SK-N-SH treated with all-trans-retinoic acid at 6 μM for 48 hours (cell line): ENCODE results near the gene LOXL4.

Experiments used
- ATAC-seq: fragments of 200-7000 bp; cut with Tn5 transposase; 3 replicates; pipeline ENCODE4 v1.9.1; 2020; ENCODE audit warnings: mild to moderate bottlenecking, moderate library complexity
- ARNTL ChIP-seq: fragments of 450-650 bp; formaldehyde crosslinking; IDR thresholded peaks from 2 replicates; pipeline ENCODE4 v1.5.0; 2020; ENCODE audit warnings: low read depth, mild to moderate bottlenecking, moderate library complexity, borderline replicate concordance
- BACH2 ChIP-seq: fragments of 250-450 bp; sonication (Bioruptor Pico); IDR thresholded peaks from 2 replicates; pipeline ENCODE4 v1.9.0; 2021; ENCODE audit warnings: mild to moderate bottlenecking, borderline replicate concordance
- CREB5 ChIP-seq: fragments of 250-450 bp; sonication (Bioruptor Pico); IDR thresholded peaks from 2 replicates; pipeline ENCODE4 v1.5.1; 2020; ENCODE audit warnings: low read depth, mild to moderate bottlenecking, moderate library complexity
- CSDC2 ChIP-seq: fragments of 250-450 bp; sonication (Bioruptor Pico); IDR thresholded peaks from 2 replicates; pipeline ENCODE4 v1.5.0; 2020; ENCODE audit warnings: mild to moderate bottlenecking, moderate library complexity
- CSRNP3 ChIP-seq: fragments of 250-450 bp; sonication (Bioruptor Pico); IDR thresholded peaks from 2 replicates; pipeline ENCODE4 v1.5.1; 2021; ENCODE audit warnings: mild to moderate bottlenecking, moderate library complexity
- ESRRG ChIP-seq: fragments of 250-450 bp; sonication (Bioruptor Pico); IDR thresholded peaks from 2 replicates; pipeline ENCODE4 v1.6.1; 2021; ENCODE audit warnings: mild to moderate bottlenecking
- GLIS3 ChIP-seq: fragments of 250-450 bp; sonication (Bioruptor Pico); IDR thresholded peaks from 2 replicates; pipeline ENCODE4 v1.5.0; 2020; ENCODE audit warnings: mild to moderate bottlenecking, moderate library complexity
- ISL1 ChIP-seq: fragments of 250-450 bp; sonication (Bioruptor Pico); IDR thresholded peaks from 2 replicates; pipeline ENCODE4 v2.1.2; 2022; ENCODE audit warnings: mild to moderate bottlenecking, moderate library complexity
- OSR1 ChIP-seq: fragments of 250-450 bp; sonication (Bioruptor Pico); IDR thresholded peaks from 2 replicates; pipeline ENCODE4 v1.8.0; 2022; ENCODE audit warnings: moderate library complexity, mild to moderate bottlenecking, inconsistent platforms
- PATZ1 ChIP-seq: fragments of 250-450 bp; sonication (Bioruptor Pico); IDR thresholded peaks from 2 replicates; pipeline ENCODE4 v1.8.0; 2020; ENCODE audit warnings: mild to moderate bottlenecking, moderate library complexity, borderline replicate concordance
- POU6F1 ChIP-seq: fragments of 250-450 bp; sonication (Bioruptor Pico); IDR thresholded peaks from 2 replicates; pipeline ENCODE4 v1.8.0; 2021; ENCODE audit warnings: low read depth, mild to moderate bottlenecking, moderate library complexity, borderline replicate concordance
- PPARA ChIP-seq: fragments of 250-450 bp; sonication (Bioruptor Pico); IDR thresholded peaks from 2 replicates; pipeline ENCODE4 v1.5.0; 2020; ENCODE audit warnings: mild to moderate bottlenecking, borderline replicate concordance
- RARB ChIP-seq: fragments of 250-450 bp; sonication (Bioruptor Pico); IDR thresholded peaks from 2 replicates; pipeline ENCODE4 v1.8.0; 2021; ENCODE audit warnings: mild to moderate bottlenecking, moderate library complexity
- SNAI2 ChIP-seq: fragments of 250-450 bp; sonication (Bioruptor Pico); IDR thresholded peaks from 2 replicates; pipeline ENCODE4 v1.5.0; 2020; ENCODE audit warnings: mild to moderate bottlenecking, moderate library complexity
- TCF4 ChIP-seq: fragments of 250-450 bp; sonication (Bioruptor Pico); IDR thresholded peaks from 2 replicates; pipeline ENCODE4 v1.8.0; 2021; ENCODE audit warnings: mild to moderate bottlenecking, moderate library complexity, borderline replicate concordance
- TOX ChIP-seq: fragments of 250-450 bp; sonication (Bioruptor Pico); IDR thresholded peaks from 2 replicates; pipeline ENCODE4 v1.8.0; 2021; ENCODE audit warnings: mild to moderate bottlenecking, moderate library complexity, borderline replicate concordance
- ZC3H10 ChIP-seq: fragments of 250-450 bp; sonication (Bioruptor Pico); IDR thresholded peaks from 2 replicates; pipeline ENCODE4 v1.5.1; 2021; ENCODE audit warnings: mild to moderate bottlenecking, moderate library complexity
- ZFP3 ChIP-seq: fragments of 250-450 bp; sonication (Bioruptor Pico); IDR thresholded peaks from 2 replicates; pipeline ENCODE4 v1.5.0; 2020; ENCODE audit warnings: mild to moderate bottlenecking, moderate library complexity
- ZFP30 ChIP-seq: fragments of 450-650 bp; formaldehyde crosslinking; IDR thresholded peaks from 2 replicates; pipeline ENCODE4 v1.5.0; 2022; ENCODE audit warnings: mild to moderate bottlenecking, moderate library complexity
- ZNF565 ChIP-seq: fragments of 450-650 bp; formaldehyde crosslinking; conservative IDR thresholded peaks from 2 replicates; pipeline ENCODE4 v1.5.0; 2020; ENCODE audit warnings: low read depth, mild to moderate bottlenecking, moderate library complexity
- ZNF70 ChIP-seq: fragments of 450-650 bp; formaldehyde crosslinking; IDR thresholded peaks from 2 replicates; pipeline ENCODE4 v1.5.0; 2020; ENCODE audit warnings: mild to moderate bottlenecking, moderate library complexity
- ZNF8 ChIP-seq: fragments of 450-650 bp; formaldehyde crosslinking; IDR thresholded peaks from 2 replicates; pipeline ENCODE4 v1.5.0; 2020; ENCODE audit warnings: mild to moderate bottlenecking, moderate library complexity

LOXL4 gene

GRCh38 chr10:98209441-98209840 lies 58.6 kb downstream of the LOXL4 start:
- TF ChIP-seq ZNF565 (CRISPR knock-in tag) (no peak), ZFP3 (CRISPR knock-in tag) (no peak), ZC3H10 (no peak), ARNTL (no peak), CREB5 (CRISPR knock-in tag) (no peak), PATZ1 (CRISPR knock-in tag) (no peak), TOX (no peak), SNAI2 (no peak), ISL1 (CRISPR knock-in tag) (no peak), TCF4 (CRISPR knock-in tag) (no peak), RARB (CRISPR knock-in tag) (no peak), POU6F1 (CRISPR knock-in tag) (no peak), CSDC2 (CRISPR knock-in tag) (no peak), PPARA (CRISPR knock-in tag) (no peak), ZFP30 (CRISPR knock-in tag) (no peak), OSR1 (CRISPR knock-in tag) (no peak), ZNF8 (no peak)
- ATAC-seq = no peak

GRCh38 chr10:98208925-98209324 lies 59.1 kb downstream of the LOXL4 start:
- ATAC-seq = no peak
- no peak for TF ChIP-seq TOX
- TF ChIP-seq, all 23 proteins: peak for 0

- no peak for ATAC-seq
- no peak for TF ChIP-seq TOX
Measured at GRCh38 chr10:98205351-98205750, 62.6 kb downstream of the LOXL4 start.

GRCh38 chr10:98202378-98202777 lies 65.6 kb downstream of the LOXL4 start:
- no peak for TF ChIP-seq POU6F1 (CRISPR knock-in tag)
- TF ChIP-seq GLIS3 = no peak
- no peak for TF ChIP-seq BACH2 (CRISPR knock-in tag)
- no peak for TF ChIP-seq RARB (CRISPR knock-in tag)
- TF ChIP-seq ISL1 (CRISPR knock-in tag) = no peak
- no peak for TF ChIP-seq ZNF70 (CRISPR knock-in tag)
- no peak for TF ChIP-seq ZNF565 (CRISPR knock-in tag)
- TF ChIP-seq ZNF8 = no peak
- no peak for TF ChIP-seq ZFP3 (CRISPR knock-in tag)
- TF ChIP-seq ESRRG (CRISPR knock-in tag) = no peak
- TF ChIP-seq CSRNP3 (CRISPR knock-in tag) = no peak
- no peak for TF ChIP-seq PPARA (CRISPR knock-in tag)
- TF ChIP-seq ZFP30 (CRISPR knock-in tag) = no peak
- no peak for TF ChIP-seq ZC3H10
- TF ChIP-seq, all 23 proteins: peak for 0
- no peak for ATAC-seq
